HFF-Myc (cell line): Measurements from ENCODE around the gene ZNF274.

Experiments
- DNase-seq: peaks from one replicate; pipeline ENCODE4 v3.0.0-alpha.2; 2011; ENCODE audit warnings: low read depth; ENCODE audit errors: extremely low read depth
- H3K4me3 ChIP-seq: replicated peaks from 2 replicates; pipeline ENCODE4 v1.5.1; 2011; ENCODE audit warnings: low read depth, mild to moderate bottlenecking, control low read depth, low read length
- TF ChIP-seq, protein P1 (sequence below): IDR thresholded peaks from 2 replicates; pipeline ENCODE4 v1.5.1; 2012; ENCODE audit warnings: mild to moderate bottlenecking, low read depth, low read length, control low read depth; ENCODE audit errors: missing control alignments

Gene ZNF274

DNA sequence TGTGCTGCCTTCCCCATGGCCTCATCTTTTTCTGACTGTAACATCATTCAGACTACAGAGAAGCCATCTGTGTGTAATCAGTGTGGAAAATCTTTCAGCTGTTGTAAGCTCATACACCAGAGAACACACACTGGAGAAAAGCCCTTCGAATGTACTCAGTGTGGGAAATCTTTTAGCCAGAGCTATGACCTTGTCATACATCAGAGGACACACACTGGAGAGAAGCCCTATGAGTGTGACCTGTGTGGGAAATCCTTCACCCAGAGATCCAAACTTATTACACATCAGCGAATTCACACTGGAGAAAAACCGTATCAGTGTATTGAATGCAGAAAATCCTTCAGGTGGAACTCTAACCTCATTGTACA lies 78.7 kb downstream of the ZNF274 start:
- H3K4me3 ChIP-seq, result no peak overlapping the region
- no peak for DNase-seq
- TF ChIP-seq, protein P1, sequence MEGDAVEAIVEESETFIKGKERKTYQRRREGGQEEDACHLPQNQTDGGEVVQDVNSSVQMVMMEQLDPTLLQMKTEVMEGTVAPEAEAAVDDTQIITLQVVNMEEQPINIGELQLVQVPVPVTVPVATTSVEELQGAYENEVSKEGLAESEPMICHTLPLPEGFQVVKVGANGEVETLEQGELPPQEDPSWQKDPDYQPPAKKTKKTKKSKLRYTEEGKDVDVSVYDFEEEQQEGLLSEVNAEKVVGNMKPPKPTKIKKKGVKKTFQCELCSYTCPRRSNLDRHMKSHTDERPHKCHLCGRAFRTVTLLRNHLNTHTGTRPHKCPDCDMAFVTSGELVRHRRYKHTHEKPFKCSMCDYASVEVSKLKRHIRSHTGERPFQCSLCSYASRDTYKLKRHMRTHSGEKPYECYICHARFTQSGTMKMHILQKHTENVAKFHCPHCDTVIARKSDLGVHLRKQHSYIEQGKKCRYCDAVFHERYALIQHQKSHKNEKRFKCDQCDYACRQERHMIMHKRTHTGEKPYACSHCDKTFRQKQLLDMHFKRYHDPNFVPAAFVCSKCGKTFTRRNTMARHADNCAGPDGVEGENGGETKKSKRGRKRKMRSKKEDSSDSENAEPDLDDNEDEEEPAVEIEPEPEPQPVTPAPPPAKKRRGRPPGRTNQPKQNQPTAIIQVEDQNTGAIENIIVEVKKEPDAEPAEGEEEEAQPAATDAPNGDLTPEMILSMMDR, result no peak

DNA sequence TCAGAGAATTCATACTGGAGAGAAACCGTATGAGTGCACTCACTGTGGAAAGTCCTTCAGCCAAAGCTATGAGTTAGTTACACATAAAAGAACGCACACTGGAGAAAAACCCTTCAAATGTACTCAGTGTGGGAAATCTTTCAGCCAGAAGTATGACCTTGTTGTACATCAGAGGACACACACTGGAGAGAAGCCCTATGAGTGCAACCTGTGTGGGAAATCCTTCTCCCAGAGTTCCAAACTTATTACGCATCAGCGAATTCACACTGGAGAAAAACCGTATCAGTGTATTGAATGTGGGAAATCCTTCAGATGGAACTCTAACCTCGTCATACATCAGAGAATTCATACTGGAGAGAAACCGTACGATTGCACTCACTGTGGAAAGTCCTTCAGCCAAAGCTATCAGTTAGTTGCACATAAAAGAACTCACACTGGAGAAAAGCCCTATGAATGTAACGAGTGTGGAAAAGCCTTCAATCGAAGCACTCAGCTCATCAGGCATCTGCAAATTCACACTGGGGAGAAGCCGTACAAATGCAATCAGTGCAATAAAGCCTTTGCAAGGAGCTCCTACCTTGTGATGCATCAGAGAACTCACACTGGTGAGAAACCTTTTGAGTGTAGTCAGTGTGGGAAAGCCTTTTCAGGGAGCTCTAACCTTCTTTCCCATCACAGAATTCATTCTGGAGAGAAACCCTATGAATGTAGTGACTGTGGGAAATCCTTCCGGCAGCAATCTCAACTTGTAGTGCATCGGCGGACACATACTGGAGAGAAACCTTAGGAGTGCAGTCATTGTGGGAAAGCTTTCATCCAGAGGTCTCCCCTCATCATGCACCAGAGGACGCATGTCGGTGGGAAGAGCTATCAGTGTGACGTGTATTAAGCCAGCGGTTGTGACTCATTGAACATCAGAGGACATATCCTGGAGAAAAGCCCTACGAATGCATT lies 79.4 kb downstream of the ZNF274 start:
- no peak overlapping the region for H3K4me3 ChIP-seq
- TF ChIP-seq, protein P1, result no peak
- no peak for DNase-seq

DNA sequence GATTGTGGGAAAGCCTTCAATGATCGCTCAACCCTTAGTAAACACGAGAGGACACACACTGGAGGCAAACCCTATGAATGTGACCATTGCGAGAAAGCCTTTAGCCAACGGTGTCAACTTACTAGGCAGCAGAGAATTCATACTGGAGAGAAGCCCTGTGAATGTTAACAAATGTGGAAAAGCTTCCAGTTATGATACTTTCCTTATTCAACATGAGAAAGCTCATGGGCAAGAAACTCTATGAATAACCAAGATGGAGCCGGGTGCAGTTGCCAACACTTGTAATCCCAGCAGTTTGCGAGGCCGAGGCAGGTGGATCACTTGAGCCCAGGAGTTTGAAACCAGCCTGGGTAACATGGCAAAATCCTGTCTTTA lies 80.0 kb downstream of the ZNF274 start:
- no peak for DNase-seq
- H3K4me3 ChIP-seq, result no peak overlapping the region
- TF ChIP-seq, protein P1, result no peak
